Vagina (tissue), 2 donors: Measurements from ENCODE around the gene CHST5.

Source experiments
- CTCF ChIP-seq, 3 experiments: fragments of 450-650 bp in 2 of 3; fragments of 200-600 bp in 1 of 3; sonication (generic) in 1 of 3; IDR thresholded peaks; one replicate each; pipeline ENCODE4 v1.5.1; 2017 to 2019; ENCODE audit warnings: antibody characterized with exemption in 3 of 3, mild to moderate bottlenecking in 2 of 3, moderate library complexity in 2 of 3
- POLR2A ChIP-seq, 2 donors: fragments of 450-650 bp; IDR thresholded peaks; one replicate each; pipeline ENCODE4 v1.6.1; 2017; ENCODE audit warnings: antibody characterized with exemption in 2 of 2, mild to moderate bottlenecking in 2 of 2, moderate library complexity in 2 of 2
- POLR2AphosphoS5 ChIP-seq, 2 donors: sonication (generic); formaldehyde crosslinking; IDR thresholded peaks; one replicate each; pipeline ENCODE4 v1.9.0; 2017; ENCODE audit warnings: antibody characterized with exemption in 2 of 2, mild to moderate bottlenecking in 2 of 2, low read depth in 1 of 2; ENCODE audit not compliant: insufficient read depth in 1 of 2

GRCh38 chr16:75481475-75481874 is 54.4 kb downstream of the CHST5 start:
- TF ChIP-seq CTCF (IDR thresholded peaks at IDR 0.05) (no peak), POLR2A (IDR thresholded peaks at IDR 0.05) (no peak), POLR2AphosphoS5 (IDR thresholded peaks at IDR 0.05; ENCODE audit: insufficient read depth in 1 of 2, low read depth in 1 of 2) (no peak)
